HG03095 (cell line): ENCODE measurements around the gene CATSPERZ.

Source experiments
- ATAC-seq: cut with Tn5 transposase; IDR thresholded peaks from one replicate; pipeline ENCODE4 v1.9.1; 2021; ENCODE audit warnings: moderate library complexity; ENCODE audit not compliant: unreplicated experiment

CATSPERZ gene

GRCh38 chr11:64263021-64263946 lies 36.9 kb upstream of the CATSPERZ start:
- ATAC-seq, result no peak

GRCh38 chr11:64263947-64264317 lies 36.2 kb upstream of the CATSPERZ start:
- ATAC-seq, result no peak

- ATAC-seq, result no peak
Observed at GRCh38 chr11:64264371-64264852, 35.7 kb upstream of the CATSPERZ start.

- ATAC-seq, result no peak
Observed at GRCh38 chr11:64265176-64266160, 34.7 kb upstream of the CATSPERZ start.

GRCh38 chr11:64266339-64266738 lies 33.8 kb upstream of the CATSPERZ start:
- ATAC-seq, result no peak

GRCh38 chr11:64267207-64267945 lies 32.8 kb upstream of the CATSPERZ start:
- ATAC-seq, result no peak

GRCh38 chr11:64268025-64268892 lies 31.9 kb upstream of the CATSPERZ start:
- no peak for ATAC-seq

GRCh38 chr11:64268893-64269539 lies 31.1 kb upstream of the CATSPERZ start:
- peak; percentile 14 for ATAC-seq

GRCh38 chr11:64269540-64270220 lies 30.5 kb upstream of the CATSPERZ start:
- peak; percentile 60 for ATAC-seq

- no peak for ATAC-seq
Observed at GRCh38 chr11:64275031-64275800, 24.9 kb upstream of the CATSPERZ start.

GRCh38 chr11:64275841-64276240 lies 24.3 kb upstream of the CATSPERZ start:
- no peak for ATAC-seq

- ATAC-seq, result no peak
Observed at GRCh38 chr11:64276653-64277431, 23.3 kb upstream of the CATSPERZ start.

- ATAC-seq, result no peak
Observed at GRCh38 chr11:64278576-64279190, 21.5 kb upstream of the CATSPERZ start.

GRCh38 chr11:64281957-64282770 lies 18.0 kb upstream of the CATSPERZ start:
- ATAC-seq, result no peak

GRCh38 chr11:64283092-64283491 lies 17.1 kb upstream of the CATSPERZ start:
- no peak for ATAC-seq
